Measurements from ENCODE around the gene SPECC1.

DNA sequence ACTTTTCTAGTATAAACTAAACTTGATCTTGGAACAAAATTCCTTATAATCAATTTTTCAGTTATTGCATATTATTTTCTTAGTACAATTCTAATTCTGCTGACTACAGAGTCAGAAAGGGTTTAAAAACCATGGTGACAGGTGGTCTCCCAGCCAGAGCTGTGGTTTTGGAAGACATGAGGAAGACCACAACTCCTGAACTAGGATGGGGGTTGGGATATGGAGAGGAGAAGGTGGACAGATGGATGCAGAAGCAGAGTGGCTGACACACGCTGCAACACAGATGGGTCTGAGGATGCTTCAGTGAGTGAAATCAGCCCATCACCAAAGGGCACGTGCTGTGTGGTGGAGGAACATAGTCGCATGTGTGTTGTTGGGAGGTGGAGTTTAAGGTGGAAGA, 270.5 kb downstream of the SPECC1 start:
- TF ChIP-seq, protein P1, sequence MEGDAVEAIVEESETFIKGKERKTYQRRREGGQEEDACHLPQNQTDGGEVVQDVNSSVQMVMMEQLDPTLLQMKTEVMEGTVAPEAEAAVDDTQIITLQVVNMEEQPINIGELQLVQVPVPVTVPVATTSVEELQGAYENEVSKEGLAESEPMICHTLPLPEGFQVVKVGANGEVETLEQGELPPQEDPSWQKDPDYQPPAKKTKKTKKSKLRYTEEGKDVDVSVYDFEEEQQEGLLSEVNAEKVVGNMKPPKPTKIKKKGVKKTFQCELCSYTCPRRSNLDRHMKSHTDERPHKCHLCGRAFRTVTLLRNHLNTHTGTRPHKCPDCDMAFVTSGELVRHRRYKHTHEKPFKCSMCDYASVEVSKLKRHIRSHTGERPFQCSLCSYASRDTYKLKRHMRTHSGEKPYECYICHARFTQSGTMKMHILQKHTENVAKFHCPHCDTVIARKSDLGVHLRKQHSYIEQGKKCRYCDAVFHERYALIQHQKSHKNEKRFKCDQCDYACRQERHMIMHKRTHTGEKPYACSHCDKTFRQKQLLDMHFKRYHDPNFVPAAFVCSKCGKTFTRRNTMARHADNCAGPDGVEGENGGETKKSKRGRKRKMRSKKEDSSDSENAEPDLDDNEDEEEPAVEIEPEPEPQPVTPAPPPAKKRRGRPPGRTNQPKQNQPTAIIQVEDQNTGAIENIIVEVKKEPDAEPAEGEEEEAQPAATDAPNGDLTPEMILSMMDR (conservative IDR thresholded peaks at IDR 0.05 in 1 of 2, IDR thresholded peaks at IDR 0.05 in 1 of 2; ENCODE audit: low read depth in 1 of 2, low read length in 2 of 2), result no peak
- no peak for TF ChIP-seq EZH2 (IDR thresholded peaks at IDR 0.05; ENCODE audit: low read length, missing control alignments)

Data from fibroblast of lung (primary cell).